GM12892 (cell line): ENCODE measurements around the gene DNAJC10.

Experiments
- POLR2A ChIP-seq: IDR thresholded peaks from 2 replicates; pipeline ENCODE4 v1.6.1; 2011; ENCODE audit warnings: low read depth, low read length, control low read depth
- POLR2AphosphoS5 ChIP-seq: IDR thresholded peaks from 2 replicates; pipeline ENCODE4 v1.6.1; 2011; ENCODE audit warnings: low read depth, low read length, control low read depth
- TAF1 ChIP-seq: IDR thresholded peaks from 2 replicates; pipeline ENCODE4 v1.6.1; 2011; ENCODE audit warnings: low read depth, mild to moderate bottlenecking, control low read depth, low read length, borderline replicate concordance

DNA sequence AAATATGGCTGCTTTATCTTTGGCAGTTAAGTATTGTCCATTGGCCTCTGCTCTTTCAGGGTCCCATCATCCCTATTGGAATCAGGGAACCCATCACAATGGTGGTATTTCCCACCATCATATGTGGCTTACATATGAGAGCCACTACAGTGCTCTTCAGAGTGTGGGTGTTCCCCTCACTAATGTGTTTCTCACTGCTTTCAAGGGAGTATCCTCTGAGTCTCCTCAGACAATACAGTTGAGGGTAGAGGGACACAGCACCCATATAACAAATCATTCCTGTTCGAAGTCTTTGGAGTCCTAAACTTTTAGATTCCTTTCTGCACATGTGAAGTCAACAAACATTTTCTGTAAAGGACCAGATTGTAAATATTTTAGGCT lies 48.8 kb upstream of the DNAJC10 start:
- TF ChIP-seq POLR2AphosphoS5 (no peak), POLR2A (no peak), TAF1 (no peak)
